Suppressor macrophage (primary cell): ENCODE measurements around the gene SPATC1L.
"Not testable (repeated sequence)": the region's sequence is repeated elsewhere in the genome, so short reads cannot be mapped to it uniquely, and the experiment has no call there.

ENCODE experiments used
- DNase-seq, 4 experiments: peaks; one replicate each; pipeline ENCODE4 v3.0.0-alpha.2; 2020 to 2022
- total RNA-seq, 17 experiments: gene quantifications; one replicate each; lab custom pipeline; 2026; ENCODE audit warnings: mixed read lengths in 6 of 17, inconsistent platforms in 3 of 17; lab: John Stamatoyannopoulos, UW

Gene SPATC1L
- total RNA-seq, result 0.21 to 4.0 (median 1.5) reads per million in 17 experiments

GRCh38 chr21:46183910-46184624 lies at the start of gene SPATC1L:
TSS of gene SPATC1L (minus strand) at chr21:46184459. CDS start at chr21:46182816, 1,643 bp downstream.
- peak; percentile 41 to 70 (median 63) for DNase-seq

- no peak for DNase-seq
These were observed 45.6 kb upstream of the SPATC1L start for GRCh38 chr21:46229923-46230260.

- DNase-seq, result no peak
These were observed 45.1 kb upstream of the SPATC1L start for GRCh38 chr21:46229133-46229922.

- peak; percentile 98 to 100 (median 98) for DNase-seq
These were observed 44.2 kb upstream of the SPATC1L start, which contains the start of gene LSS for GRCh38 chr21:46228345-46229051. TSS of gene LSS (minus strand) at chr21:46228774. CDS start at chr21:46228745, 29 bp downstream.

- peak in 3 of 4 experiments; percentile 11 to 31 (median 13) for DNase-seq
These were observed 43.6 kb upstream of the SPATC1L start for GRCh38 chr21:46227811-46228344.

GRCh38 chr21:46226920-46227599 lies 42.8 kb upstream of the SPATC1L start:
- DNase-seq, result peak; percentile 10 to 70 (median 62)

- peak in 3 of 4 experiments; percentile 6 to 34 (median 25) for DNase-seq
These were observed 41.9 kb upstream of the SPATC1L start for GRCh38 chr21:46226146-46226545.

- DNase-seq, result not testable (repeated sequence)
These were observed 39.4 kb upstream of the SPATC1L start for GRCh38 chr21:46223661-46224060.

GRCh38 chr21:46223217-46223616 lies 39.0 kb upstream of the SPATC1L start:
- no peak for DNase-seq

GRCh38 chr21:46222436-46223116 lies 38.3 kb upstream of the SPATC1L start:
- DNase-seq, result no peak

GRCh38 chr21:46221664-46222435 lies 37.6 kb upstream of the SPATC1L start:
- DNase-seq, result no peak

GRCh38 chr21:46220847-46221246 lies 36.6 kb upstream of the SPATC1L start:
- DNase-seq, result no peak

- no peak for DNase-seq
These were observed 36.1 kb upstream of the SPATC1L start for GRCh38 chr21:46220275-46220810.

- DNase-seq, result no peak
These were observed 35.5 kb upstream of the SPATC1L start for GRCh38 chr21:46219591-46220239.

GRCh38 chr21:46218906-46219590 lies 34.8 kb upstream of the SPATC1L start:
- DNase-seq, result no peak

- DNase-seq, result no peak
These were observed 33.4 kb upstream of the SPATC1L start for GRCh38 chr21:46217511-46218196.

- DNase-seq, result no peak
These were observed 32.0 kb upstream of the SPATC1L start for GRCh38 chr21:46216132-46216747.
